CD4-positive, alpha-beta T cell treated with Interleukin-4 for 4 hours (primary cell): ENCODE measurements around the gene LARGE2.
"Not testable (repeated sequence)": the region's sequence is repeated elsewhere in the genome, so short reads cannot be mapped to it uniquely, and the experiment has no call there.

Experiments
- DNase-seq: peaks from one replicate; pipeline ENCODE4 v3.0.0-alpha.2; 2020

LARGE2 gene

GRCh38 chr11:45896422-45896984, 26.0 kb upstream of the LARGE2 start:
- DNase-seq: no peak

- no peak for DNase-seq
Measured at GRCh38 chr11:45897556-45897955, 24.9 kb upstream of the LARGE2 start.

GRCh38 chr11:45899086-45899447, 23.4 kb upstream of the LARGE2 start:
- DNase-seq: no peak

GRCh38 chr11:45899448-45900174, 22.8 kb upstream of the LARGE2 start:
- DNase-seq: peak; percentile 69

- not testable (repeated sequence) for DNase-seq
Measured at GRCh38 chr11:45900175-45900800, 22.2 kb upstream of the LARGE2 start.

- no peak for DNase-seq
Measured at GRCh38 chr11:45900916-45901617, 21.4 kb upstream of the LARGE2 start.

GRCh38 chr11:45901626-45902025, 20.8 kb upstream of the LARGE2 start:
- DNase-seq: no peak

GRCh38 chr11:45902452-45903380, 19.7 kb upstream of the LARGE2 start:
- no peak for DNase-seq

GRCh38 chr11:45904309-45904915, 18.0 kb upstream of the LARGE2 start:
- no peak for DNase-seq

GRCh38 chr11:45905095-45905494, 17.4 kb upstream of the LARGE2 start:
- no peak for DNase-seq

GRCh38 chr11:45905576-45905975, 16.9 kb upstream of the LARGE2 start:
- not testable (repeated sequence) for DNase-seq

GRCh38 chr11:45906096-45906682, 16.3 kb upstream of the LARGE2 start:
- no peak for DNase-seq

GRCh38 chr11:45906965-45907611, 15.4 kb upstream of the LARGE2 start, which contains the start of gene FREY1:
Gene FREY1, minus strand, starts transcription at chr11:45907271. Its CDS starts 26 bp downstream, at chr11:45907245.
- DNase-seq: no peak

- DNase-seq: no peak
Measured at GRCh38 chr11:45907911-45908370, 14.5 kb upstream of the LARGE2 start.

- DNase-seq: no peak
Measured at GRCh38 chr11:45909594-45910475, 12.6 kb upstream of the LARGE2 start.

GRCh38 chr11:45910623-45911022, 11.8 kb upstream of the LARGE2 start:
- no peak for DNase-seq

- no peak for DNase-seq
Measured at GRCh38 chr11:45913514-45913913, 8.9 kb upstream of the LARGE2 start.

GRCh38 chr11:45913942-45914635, 8.4 kb upstream of the LARGE2 start:
- no peak for DNase-seq

- no peak for DNase-seq
Measured at GRCh38 chr11:45915446-45915845, 7.0 kb upstream of the LARGE2 start.
